Lower leg skin (tissue), 3 donors: ENCODE measurements around the gene ZSCAN5A.

Experiments
- CTCF ChIP-seq, 3 donors: fragments of 450-650 bp; IDR thresholded peaks; one replicate each; pipeline ENCODE4 v1.5.1; 2016; ENCODE audit warnings: antibody characterized with exemption in 3 of 3, mild to moderate bottlenecking in 3 of 3, moderate library complexity in 2 of 3
- POLR2A ChIP-seq, 2 donors: fragments of 450-650 bp; IDR thresholded peaks; one replicate each; pipeline ENCODE4 v1.6.1; 2016 to 2017; ENCODE audit warnings: antibody characterized with exemption in 2 of 2, mild to moderate bottlenecking in 1 of 2, moderate library complexity in 1 of 2

- TF ChIP-seq CTCF (IDR thresholded peaks at IDR 0.05) (no peak), POLR2A (IDR thresholded peaks at IDR 0.05) (no peak)
Measured at GRCh38 chr19:56309511-56310185, 5.0 kb downstream of the ZSCAN5A start.
